ENCODE measurements around the gene PSPN.

PSPN gene, protein sequence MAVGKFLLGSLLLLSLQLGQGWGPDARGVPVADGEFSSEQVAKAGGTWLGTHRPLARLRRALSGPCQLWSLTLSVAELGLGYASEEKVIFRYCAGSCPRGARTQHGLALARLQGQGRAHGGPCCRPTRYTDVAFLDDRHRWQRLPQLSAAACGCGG

DNA sequence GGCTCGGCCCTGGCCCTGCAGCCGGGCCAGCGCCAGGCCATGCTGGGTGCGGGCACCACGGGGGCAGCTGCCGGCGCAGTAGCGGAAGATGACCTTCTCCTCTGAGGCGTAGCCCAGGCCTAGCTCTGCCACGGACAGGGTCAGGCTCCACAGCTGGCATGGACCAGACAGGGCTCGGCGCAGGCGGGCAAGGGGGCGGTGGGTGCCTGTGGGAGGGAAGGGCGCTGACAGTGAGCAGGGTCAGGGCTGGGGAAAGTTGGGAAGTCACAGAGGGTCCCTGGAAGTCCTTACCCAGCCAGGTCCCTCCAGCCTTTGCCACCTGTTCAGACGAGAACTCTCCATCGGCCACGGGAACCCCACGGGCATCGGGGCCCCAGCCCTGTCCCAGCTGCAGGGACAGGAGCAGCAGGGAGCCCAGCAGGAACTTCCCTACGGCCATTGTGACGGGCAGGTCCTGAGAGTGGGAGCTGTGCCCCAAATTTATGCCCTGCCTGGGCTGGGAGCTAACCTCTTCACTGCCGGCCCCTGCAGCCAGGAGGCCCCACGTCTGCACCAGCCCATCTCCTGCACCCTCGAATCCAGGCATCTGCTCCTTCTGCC is at the start of gene PSPN:
PSPN (minus strand) TSS at position 523 of the 600 bp plus-strand sequence; CDS start at position 439, 84 bp downstream.
- DNase-seq (ENCODE audit: low read depth, low spot score) = no peak

DNA sequence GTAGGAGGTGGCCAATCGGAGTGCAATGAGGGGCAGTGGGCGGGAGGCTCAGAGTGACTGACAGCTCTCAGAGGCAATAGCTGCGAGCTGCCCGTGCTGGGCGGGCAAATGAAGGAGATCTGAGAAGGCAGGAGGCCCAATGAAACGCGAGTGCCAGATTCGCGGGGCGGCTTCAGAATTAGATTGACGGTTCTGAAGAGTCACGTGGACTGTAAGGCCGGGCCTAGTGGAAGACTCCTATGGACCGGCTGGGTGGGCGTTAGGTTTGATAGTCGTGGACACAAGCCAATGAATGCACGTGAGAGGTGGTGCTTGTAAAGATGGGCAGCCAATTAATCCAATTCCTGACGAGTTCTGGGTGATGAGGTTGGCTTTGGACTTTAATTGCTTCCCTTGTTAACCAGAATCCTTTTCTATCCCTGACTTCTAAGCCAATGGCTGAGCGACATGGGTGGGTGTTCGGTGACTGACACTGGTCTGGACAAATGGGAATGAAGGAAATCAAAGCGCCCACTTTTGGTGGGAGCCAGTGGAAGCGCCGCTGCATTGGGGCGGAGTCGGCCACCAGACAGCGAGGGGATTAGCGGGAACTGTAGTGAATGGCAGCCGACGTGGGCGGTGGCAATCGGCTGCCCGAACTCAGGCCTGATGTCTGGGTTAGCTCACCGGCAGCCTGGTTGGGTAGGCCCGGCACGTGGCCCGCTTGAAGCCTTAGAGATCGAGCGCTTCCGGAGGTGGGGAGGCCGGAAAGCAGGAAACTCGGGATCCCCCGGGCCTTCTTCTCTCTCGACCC is 49.4 kb upstream of the PSPN start:
- peak; percentile 100 for DNase-seq (ENCODE audit: low read depth, low spot score)

DNA sequence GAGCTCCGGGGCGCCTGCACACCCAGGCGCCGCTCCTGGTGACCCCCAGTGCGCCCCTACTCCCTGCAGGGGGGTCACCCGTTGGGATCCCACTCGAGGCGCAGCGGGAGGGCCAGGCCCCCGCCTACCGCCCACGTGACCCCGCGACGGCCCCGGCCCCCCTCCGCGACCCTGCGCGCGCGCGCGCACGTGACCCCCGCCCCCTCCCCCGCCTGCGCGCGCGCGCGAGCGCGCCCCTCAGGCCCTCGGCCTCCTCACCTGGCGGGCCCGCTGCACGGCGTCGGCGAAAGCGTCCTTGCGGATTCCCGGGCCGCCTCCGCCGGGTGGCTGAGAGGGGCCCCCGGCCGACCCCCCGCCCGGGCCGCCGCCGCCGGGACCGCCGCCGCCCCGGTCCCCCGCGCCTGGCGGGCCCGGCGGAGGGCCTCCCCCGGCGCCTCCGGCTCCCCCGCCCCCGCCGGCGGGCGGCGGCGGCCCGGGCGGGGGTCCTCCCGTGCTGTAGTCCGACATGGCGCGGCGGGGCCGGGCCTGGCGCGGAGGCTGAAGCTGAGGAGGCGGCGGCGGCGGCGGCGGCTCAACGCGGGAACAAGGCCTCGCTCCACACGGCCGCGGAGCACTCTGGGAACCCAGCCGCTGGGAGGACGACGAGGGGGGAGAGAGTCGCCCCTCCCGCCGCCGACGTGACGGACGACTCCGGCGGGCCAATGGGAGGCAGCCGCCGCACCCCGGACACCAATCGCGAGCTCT is 48.6 kb upstream of the PSPN start, which contains the start of gene KHSRP:
KHSRP (minus strand) TSS at position 617 of the 744 bp plus-strand sequence; CDS start at position 507, 110 bp downstream.
- no peak for DNase-seq (ENCODE audit: low read depth, low spot score)

DNA sequence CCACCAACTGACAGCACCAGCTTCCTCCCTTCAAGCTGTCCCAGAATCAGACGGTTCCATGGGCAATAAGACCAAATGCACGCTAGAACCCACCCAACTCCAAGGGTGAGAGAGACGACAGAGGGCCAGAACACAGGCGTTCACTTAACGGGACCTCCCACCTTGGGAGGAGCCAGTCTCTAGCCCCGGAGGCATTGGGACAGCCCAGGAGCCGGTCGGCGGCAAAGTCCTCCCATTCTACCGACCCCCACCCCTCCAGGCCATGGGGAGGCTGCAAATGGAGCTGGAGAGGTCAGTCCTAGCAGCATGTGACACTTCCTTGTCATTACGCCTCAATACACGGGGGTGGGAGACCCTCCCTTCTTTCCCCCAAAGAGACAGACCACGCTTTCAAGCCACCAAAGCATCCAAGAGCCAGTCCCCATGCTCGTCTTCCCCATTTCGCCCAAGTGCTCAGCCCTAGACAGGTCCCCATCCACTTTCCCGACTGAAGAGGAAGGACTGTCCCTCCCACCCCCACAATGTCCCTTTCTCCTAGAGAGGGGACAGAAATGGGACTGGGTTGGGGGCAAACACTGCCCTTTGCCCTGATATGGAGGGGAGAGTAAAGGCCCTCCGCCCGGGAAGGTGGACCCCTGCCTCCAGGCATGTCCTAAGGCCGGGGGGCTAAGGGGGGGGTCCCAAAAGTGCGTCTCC is 47.9 kb upstream of the PSPN start:
- peak; percentile 93 for DNase-seq (ENCODE audit: low read depth, low spot score)

DNA sequence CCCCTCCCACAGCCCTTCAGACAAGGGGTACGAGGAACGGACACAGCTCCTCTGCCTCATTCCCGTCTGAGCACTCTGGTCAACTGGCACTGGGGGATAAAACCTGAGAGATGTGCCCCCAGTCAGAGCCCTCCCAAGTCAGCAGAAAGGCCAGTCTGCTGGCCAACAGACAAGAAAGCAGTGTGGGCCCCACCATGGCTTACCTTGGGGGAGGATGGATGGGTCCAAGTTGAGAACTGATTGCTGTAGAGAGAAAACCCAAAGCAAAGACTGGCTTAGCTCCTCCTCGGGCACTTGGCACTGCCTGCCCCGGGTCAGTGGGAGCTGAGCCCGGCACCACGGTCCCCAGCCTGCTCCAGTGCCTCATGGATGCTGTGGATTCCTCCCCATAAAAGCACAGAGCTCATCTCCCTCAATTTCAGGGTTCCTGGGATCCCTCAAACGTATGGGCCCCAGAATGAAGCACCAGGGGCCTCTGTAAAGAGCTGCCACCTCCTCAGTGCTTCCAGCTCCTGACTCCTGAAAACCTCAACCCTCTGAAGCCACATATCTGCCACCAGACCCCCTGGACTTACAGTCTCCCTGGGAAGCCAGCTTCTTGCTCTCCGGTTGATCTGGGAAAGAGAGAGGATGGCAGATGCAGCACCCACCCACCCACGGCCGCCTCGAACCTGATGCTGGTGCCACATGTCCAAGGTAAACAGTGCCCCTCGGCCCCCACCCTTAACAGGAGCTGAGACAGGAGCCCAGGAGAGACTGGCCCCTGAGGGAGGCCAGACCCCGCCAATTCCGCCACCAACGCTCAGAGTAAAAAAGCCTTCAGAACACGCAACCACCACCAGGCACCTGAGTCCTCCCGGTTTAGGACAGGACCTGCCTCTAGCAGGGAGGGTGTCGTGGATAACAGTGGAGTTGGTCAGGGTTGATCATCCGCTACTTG is 45.6 kb upstream of the PSPN start:
- no peak for DNase-seq (ENCODE audit: low read depth, low spot score)

DNA sequence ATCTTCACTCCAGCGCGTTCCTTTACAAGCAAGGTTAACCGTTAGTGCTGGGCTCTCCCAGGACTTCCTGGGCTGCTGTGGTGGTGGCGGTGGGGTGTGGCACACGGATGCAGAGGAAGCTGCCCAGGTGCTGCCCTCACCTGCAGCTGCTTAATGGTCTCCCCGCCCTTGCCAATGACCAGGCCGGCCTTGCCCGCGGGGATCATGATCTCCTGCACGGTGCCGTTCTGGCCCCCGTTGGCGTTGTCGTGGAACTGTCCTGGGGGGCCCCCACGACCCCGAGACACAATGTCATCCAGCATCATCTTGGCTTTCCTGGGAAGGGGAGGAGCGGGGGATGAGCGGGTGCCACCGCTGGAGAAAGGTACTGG is 42.8 kb upstream of the PSPN start:
- DNase-seq (ENCODE audit: low read depth, low spot score) = no peak

DNA sequence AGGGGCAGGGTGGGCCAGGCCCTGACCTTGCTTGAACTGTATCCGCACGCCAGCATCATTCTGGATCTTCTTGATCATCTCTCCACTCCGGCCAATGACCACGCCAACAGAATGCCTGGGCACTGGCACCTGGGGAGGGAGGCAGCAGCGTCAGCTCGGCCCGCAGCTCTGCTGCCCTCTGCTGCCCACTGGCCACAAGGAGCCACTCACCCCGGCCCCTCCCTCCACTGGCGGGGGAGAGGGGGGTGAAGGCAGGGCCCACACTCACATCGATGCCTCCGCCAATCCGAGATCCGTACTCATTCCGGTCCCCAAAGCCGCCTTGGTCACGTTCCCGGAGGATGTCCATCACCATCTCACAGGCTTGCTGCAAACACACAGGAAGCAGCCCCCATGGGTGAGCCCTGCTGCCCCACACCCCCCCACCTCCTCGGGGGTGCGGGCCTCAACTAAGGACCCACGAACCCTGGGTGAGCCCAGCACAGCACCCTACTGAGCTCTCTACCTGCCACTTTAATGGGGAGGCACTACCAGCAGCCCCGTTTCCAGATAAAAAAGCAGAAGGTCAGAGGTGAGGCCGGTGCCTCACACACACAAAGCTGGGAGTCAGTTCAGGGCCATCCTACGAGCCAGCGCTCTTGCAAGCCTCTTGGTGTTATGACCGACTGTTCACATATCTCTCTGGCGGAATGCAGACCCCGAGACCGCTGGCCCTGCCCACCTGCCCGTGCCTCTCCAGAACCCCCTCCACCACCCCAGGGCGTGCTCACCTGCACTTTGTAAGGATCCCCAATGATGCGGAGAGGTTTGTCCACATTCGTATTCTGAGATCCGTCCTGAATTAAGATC is 42.2 kb upstream of the PSPN start:
- peak; percentile 49 for DNase-seq (ENCODE audit: low read depth, low spot score)

DNA sequence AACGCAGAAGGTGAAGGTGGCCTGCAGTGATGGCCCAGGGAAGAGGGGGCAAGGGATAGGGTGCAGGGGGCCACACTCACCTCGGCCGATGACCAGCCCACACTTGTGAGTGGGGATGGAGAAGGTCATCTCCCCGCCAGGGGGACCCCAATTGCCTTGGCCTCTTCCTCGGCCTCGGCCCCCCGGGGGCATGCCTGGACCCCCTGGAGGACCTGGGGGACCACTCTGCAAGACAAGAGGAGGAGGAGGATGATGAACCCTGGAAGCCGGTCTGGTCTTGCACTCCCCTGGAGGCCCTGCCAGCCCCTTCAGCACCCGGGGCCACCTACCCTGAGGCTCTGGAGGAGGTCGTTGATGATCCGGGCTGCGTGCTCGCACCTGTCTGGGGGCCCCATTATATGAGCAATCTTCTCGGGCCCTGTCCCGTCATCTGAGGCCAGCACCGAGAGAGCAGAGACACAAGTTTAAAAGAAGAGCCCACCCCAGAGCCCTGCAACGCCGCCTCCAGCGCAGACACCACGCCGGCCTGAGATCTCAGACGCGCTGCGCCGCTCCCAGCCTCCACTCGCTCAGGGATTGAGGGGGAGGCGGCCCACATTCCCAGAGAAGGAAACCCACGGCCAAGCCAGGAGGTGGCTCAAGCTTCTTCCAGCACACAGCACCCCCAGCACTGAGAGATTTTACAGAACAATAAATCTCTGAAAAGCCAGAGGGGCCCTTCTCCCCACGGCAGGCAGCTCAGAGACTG is 41.1 kb upstream of the PSPN start:
- no peak for DNase-seq (ENCODE audit: low read depth, low spot score)

DNA sequence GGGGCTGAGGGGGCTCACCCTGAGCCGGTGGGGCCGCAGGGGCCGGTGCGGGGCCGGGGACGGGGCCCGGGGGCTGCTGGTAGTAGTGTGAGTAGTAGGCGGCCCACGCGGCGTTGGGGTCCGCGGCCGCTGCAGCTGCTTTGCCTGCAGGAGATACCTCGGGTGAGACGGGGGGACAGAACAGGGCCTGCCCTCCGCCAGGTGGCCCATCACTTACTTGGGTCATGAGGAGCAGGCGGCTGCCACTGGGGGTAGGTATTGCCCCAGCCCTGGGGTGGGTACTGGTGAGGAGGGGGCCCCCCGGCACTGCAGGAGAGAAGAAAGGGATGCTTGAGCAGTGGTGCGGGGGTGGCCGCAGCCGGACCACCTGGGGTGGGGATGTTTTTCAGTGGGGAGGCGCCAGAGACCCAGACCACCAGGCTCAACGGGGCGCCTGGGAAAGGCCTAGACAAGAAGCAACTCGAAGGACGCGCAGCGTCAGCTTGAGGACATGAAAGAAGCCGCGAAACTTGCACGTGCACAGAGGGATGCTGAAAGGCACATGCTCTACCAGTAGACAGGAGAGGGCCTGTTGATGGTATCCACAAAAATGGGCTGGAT is 40.0 kb upstream of the PSPN start:
- DNase-seq (ENCODE audit: low read depth, low spot score) = no peak

DNA sequence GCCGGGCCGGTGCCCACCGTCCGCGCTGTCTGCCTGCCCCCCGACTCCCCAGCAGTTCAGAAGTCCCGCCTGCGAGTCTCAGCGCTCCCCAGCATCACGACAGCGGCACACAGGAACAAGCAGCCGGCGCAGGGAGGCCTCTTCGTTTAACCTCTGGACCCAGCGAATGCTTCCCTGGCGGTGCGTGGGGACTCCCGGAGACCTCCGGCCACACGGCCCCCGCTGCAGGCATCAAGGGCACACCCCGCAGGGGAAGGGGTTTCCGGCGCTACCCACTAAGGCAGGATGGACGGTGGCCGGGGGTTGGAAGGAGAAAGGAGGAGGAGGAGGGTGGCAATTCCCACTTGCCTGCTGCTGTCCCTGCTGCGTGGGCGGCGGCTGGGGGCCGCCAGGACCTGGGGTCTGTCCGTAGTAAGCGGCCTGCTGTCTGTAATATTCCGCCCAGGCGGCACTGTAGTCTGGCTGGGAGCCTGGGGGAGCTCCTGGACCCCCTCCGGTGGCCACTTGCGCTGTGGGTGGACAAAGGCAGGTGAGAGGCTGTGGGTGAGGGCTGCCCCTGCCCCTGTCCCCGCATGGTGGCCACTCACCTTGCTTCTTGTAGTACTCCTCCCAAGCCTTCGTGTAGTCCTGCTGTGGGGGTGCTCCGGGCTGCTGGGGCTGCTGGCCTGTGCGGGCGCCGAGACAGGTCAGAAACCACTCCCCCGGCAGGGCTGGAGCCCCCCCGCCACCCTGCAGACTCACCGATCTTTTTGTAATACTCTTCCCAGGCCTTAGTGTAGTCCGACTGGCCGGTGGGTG is 39.3 kb upstream of the PSPN start:
- DNase-seq (ENCODE audit: low read depth, low spot score) = no peak

DNA sequence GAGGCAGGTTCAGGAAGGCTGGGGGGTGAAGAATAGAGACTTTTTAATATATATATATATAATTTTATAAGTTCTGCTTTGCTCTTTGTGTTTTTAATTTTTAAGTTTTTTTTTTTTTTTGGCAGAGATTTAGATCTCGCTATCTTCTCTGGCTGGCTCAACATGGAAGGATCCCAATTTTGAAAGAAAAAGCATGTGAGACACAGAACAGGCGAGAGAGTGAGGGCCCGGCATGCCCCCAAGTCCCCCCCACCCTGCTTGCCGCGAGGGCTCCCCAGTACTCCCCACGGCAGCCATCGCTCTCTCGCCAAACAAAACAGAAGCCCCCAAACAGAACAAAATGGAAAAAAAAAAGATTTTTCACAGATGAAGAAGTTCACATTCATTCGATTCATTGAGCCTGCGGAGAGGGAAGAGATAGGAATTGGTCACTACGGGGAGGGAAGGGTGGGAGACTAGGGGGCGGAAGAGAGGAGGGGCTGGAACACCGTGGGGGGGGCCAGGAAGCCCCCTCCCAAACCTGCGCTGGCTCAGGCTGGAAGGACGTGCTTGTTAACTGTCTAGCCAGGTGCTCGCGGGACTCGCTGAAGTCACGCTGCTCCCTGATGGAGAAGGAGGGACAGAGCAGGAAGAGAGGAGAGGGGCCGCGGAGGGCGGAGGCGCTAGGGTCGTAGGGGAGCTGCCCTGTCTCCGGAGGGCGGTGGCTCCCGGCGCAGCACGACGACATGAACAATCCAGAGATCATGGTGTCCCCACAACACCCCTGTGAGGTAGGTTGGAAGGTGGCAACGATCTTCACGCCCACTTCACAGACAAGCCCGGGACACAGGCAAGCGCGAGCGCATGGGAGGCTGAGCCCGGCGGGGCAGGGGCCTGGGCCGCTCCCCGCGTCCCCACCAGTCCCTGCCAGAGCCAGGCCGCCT is 38.2 kb upstream of the PSPN start:
- DNase-seq (ENCODE audit: low read depth, low spot score) = no peak

DNA sequence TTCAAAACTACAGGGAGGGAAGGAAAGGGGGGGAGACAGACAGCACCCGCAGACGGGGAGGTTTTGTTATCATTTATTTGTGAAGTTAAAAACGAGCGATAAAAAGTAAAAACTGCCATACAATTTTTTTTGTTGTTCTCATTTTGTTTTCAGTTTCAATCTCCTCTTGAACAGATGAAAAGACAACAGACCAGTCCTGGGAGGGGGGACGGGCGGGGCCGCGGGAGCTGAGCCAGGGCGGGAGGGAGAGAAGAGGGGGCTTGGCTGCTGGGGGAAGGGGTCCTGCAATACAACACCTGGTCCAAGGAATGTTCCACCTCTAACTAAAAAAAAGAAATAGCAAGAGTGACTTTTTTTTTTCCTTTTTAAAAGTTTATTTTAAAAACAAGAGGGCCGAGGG is 37.6 kb upstream of the PSPN start:
- no peak for DNase-seq (ENCODE audit: low read depth, low spot score)

DNA sequence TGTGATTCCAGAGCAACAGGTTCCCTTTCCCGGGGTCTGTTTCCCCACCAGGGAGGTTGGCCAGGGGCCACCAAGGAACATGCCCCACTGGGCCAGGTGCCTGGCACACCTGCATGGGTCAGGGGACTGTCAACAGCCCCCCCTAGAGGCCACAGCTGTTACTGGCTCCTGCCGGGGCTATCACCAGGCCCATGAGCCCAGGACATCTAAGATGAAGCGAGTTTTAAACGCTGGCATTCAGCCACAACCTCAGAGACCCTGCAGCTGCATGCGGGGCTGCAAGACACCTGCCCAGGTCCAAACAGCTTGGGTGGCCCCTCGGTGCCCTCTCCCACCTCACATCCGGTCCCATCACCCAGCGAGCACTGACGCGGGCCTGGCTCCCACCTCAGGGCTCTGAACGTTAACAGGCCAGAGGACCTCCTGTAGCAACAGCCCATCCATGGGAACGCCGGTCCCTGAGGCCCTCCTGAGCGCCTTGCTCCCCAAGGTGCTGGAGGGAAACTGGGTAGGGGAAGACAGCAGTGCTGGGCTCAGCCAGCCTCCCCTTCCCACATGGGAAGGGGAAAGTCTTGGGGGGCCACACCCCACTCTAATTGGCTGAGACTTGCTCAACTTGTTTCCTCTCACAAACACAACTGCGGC is 36.8 kb upstream of the PSPN start:
- peak; percentile 82 for DNase-seq (ENCODE audit: low read depth, low spot score)

DNA sequence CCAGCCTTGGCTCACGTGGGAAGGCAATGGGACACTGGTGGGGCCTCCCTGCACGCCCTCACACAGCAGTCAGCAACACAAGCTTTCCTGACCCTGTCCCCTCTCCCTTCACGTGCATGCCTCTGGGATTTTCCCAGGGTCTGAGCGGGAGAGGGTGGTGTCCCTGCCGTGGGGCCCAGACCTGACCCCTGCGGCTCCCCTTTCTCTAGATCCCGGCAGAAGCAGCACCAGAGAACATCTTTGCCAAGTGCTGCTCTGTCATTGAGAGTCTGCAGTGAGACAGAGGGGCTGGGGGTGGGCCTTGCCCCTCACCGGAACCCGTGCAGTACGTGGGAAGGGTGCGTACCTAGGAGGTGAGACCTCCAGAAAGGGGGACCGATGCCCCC is 36.3 kb upstream of the PSPN start:
- DNase-seq (ENCODE audit: low read depth, low spot score) = no peak

DNA sequence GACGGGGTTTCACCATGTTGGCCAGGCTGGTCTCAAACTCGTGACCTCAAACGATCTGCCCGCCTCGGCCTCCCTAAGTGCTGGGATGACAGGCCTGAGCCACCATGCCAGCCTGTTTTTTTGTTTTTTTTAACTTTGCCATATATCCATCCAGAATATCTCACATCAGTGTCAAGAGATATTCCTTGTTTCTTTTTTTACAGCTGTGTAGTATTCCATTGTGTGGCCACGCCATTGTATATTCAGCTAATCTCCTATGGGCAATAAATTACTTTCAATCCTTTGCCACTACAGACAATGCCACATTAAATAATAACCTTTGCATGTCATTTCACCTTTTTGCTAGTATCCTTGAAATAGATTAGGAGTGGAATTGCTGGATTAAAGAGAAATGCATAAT is 33.6 kb upstream of the PSPN start:
- DNase-seq (ENCODE audit: low read depth, low spot score) = no peak

DNA sequence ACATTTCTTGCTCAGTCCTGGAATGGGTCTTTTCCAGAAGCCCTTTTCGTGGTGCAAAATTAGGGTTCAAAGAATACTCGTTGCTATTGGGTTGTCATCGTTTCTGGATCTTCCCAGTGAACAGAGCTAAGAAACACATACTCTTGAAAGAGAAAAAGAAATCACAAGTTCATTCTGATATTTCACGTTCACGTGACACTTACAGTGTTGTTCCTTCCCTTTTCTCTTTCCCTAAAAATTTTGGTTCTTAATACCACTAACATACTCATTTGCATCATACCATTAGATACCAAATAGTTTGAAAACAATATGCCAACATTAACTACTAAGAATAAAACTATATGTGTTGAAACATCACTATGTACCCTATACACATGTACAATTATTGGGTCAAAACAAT is 30.7 kb upstream of the PSPN start:
- no peak for DNase-seq (ENCODE audit: low read depth, low spot score)
